Spleen (tissue), 7 donors: Measurements from ENCODE around the gene GDAP1L1.

ENCODE experiments used
- CTCF ChIP-seq, 11 experiments: fragments of 200-600 bp in 7 of 11; fragments of 450-650 bp in 4 of 11; sonication (generic) in 4 of 11; IDR thresholded peaks in 8 of 11; conservative IDR thresholded peaks in 3 of 11; 1 replicate in 7 of 11; 2 replicates in 4 of 11; pipeline versions ENCODE4 v1.4.0 to v1.8.0; 2016 to 2021; ENCODE audit warnings: antibody characterized with exemption in 11 of 11, inconsistent platforms in 4 of 11, mild to moderate bottlenecking in 1 of 11
- POLR2A ChIP-seq, 3 donors: fragments of 450-650 bp; IDR thresholded peaks; one replicate each; pipeline ENCODE4 v1.5.1; 2017; ENCODE audit warnings: antibody characterized with exemption in 3 of 3, mild to moderate bottlenecking in 1 of 3
- POLR2AphosphoS5 ChIP-seq, 3 donors: sonication (generic); formaldehyde crosslinking; IDR thresholded peaks; one replicate each; pipeline ENCODE4 v1.5.1; 2017; ENCODE audit warnings: antibody characterized with exemption in 3 of 3
- donor health status: DM: no; HTN: no; CAD: no; lungs with moderate emphysema.
- donor health status: DM: no; HTN: no; CAD: no.
- donor health status: DM: no; HTN: no; CAD: no.

GRCh38 chr20:44264287-44264686 is 17.2 kb downstream of the GDAP1L1 start:
- no peak for TF ChIP-seq POLR2AphosphoS5 (IDR thresholded peaks at IDR 0.05)
- TF ChIP-seq POLR2A (IDR thresholded peaks at IDR 0.05): no peak
- no peak for TF ChIP-seq CTCF (IDR thresholded peaks at IDR 0.05 in 8 of 11, conservative IDR thresholded peaks at IDR 0.05 in 3 of 11)
